NCI-H128 (cell line): ENCODE results near the gene C1R.
"Not testable (repeated sequence)": the region's sequence is repeated elsewhere in the genome, so short reads cannot be mapped to it uniquely, and the experiment has no call there.

ENCODE experiments used
- DNase-seq: peaks from one replicate; lab custom pipeline; 2025; ENCODE audit not compliant: unreplicated experiment; lab: John Stamatoyannopoulos, UW

C1R gene

GRCh38 chr12:7069386-7069785 lies 22.9 kb downstream of the C1R start:
- no peak for DNase-seq

GRCh38 chr12:7068994-7069346 lies 23.3 kb downstream of the C1R start:
- no peak for DNase-seq

GRCh38 chr12:7068240-7068993 lies 23.8 kb downstream of the C1R start:
- DNase-seq: no peak

- DNase-seq: no peak
Observed at GRCh38 chr12:7067096-7067495, 25.1 kb downstream of the C1R start.

- DNase-seq: no peak
Observed at GRCh38 chr12:7066596-7066995, 25.6 kb downstream of the C1R start.

- no peak for DNase-seq
Observed at GRCh38 chr12:7065073-7065623, 27.1 kb downstream of the C1R start.

GRCh38 chr12:7064516-7064915 lies 27.7 kb downstream of the C1R start:
- DNase-seq: no peak

GRCh38 chr12:7061596-7061995 lies 30.6 kb downstream of the C1R start:
- no peak for DNase-seq

GRCh38 chr12:7061138-7061537 lies 31.1 kb downstream of the C1R start:
- no peak for DNase-seq

- DNase-seq: no peak
Observed at GRCh38 chr12:7060353-7060954, 31.8 kb downstream of the C1R start, which contains the start of gene C1S. Gene C1S (plus strand): TSS chr12:7060718. CDS start chr12:7061913, 1,195 bp downstream.

GRCh38 chr12:7059780-7060179 lies 32.5 kb downstream of the C1R start:
- no peak for DNase-seq

- DNase-seq: no peak
Observed at GRCh38 chr12:7058850-7059395, 33.3 kb downstream of the C1R start.

GRCh38 chr12:7058163-7058845 lies 33.9 kb downstream of the C1R start:
- DNase-seq: no peak

GRCh38 chr12:7055736-7056135 lies 36.5 kb downstream of the C1R start:
- DNase-seq: not testable (repeated sequence)

- DNase-seq: no peak
Observed at GRCh38 chr12:7054925-7055324, 37.3 kb downstream of the C1R start.

GRCh38 chr12:7049973-7050372 lies 42.3 kb downstream of the C1R start:
- not testable (repeated sequence) for DNase-seq

GRCh38 chr12:7049445-7049951 lies 42.7 kb downstream of the C1R start:
- not testable (repeated sequence) for DNase-seq

GRCh38 chr12:7047306-7047705 lies 44.9 kb downstream of the C1R start:
- DNase-seq: no peak

GRCh38 chr12:7046383-7047105 lies 45.7 kb downstream of the C1R start:
- no peak for DNase-seq

GRCh38 chr12:7045913-7046312 lies 46.3 kb downstream of the C1R start:
- no peak for DNase-seq

- no peak for DNase-seq
Observed at GRCh38 chr12:7042842-7043241, 49.4 kb downstream of the C1R start.
